Endothelial cell of umbilical vein (primary cell): ENCODE results near the gene KCNMA1. TPM values are rescaled to one million over a fixed set of nuclear protein-coding genes. Genes with fewer than 3 reads are reported as not detected.

ENCODE experiments used
- BruUV-seq: library from RNA; stranded (reverse); fragments of 400-500 nt; replicated peaks from 2 replicates; lab custom pipeline; 2021; lab: Mats Ljungman, UMichigan
- CTCF ChIA-PET: fragments of 300-600, 350-600 bp; sonication (Branson Sonifier 250); formaldehyde crosslinking; loops from one replicate; lab custom pipeline; 2021; ENCODE audit warnings: antibody characterized with exemption, inconsistent platforms; lab: Charles Lee
- POLR2A ChIA-PET: fragments of 300-600, 350-600 bp; sonication (Branson Sonifier 250); formaldehyde crosslinking; loops from one replicate; lab custom pipeline; 2021; ENCODE audit warnings: antibody characterized with exemption, inconsistent platforms; lab: Charles Lee
- DNase-seq: peaks from one replicate; pipeline ENCODE4 v3.0.0-alpha.2; 2011; ENCODE audit warnings: low read depth, low spot score
- FAIRE-seq: peaks from 2 replicates; lab custom pipeline; 2011; peaks lifted over from hg19 to GRCh38; lab: Jason Lieb, UNC
- H2AFZ ChIP-seq: 2 replicates; pipeline ENCODE4 v1.6.0; 2012; ENCODE audit warnings: low read depth, low read length, control low read depth, inconsistent platforms
- H3K27ac ChIP-seq: 2 replicates; pipeline ENCODE4 v1.5.1; 2011; ENCODE audit warnings: low read depth, mild to moderate bottlenecking, control low read depth, low read length, moderate library complexity; ENCODE audit not compliant: insufficient read depth
- H3K27me3 ChIP-seq, 2 experiments: 2 replicates each; pipeline versions ENCODE4 v1.6.0 to v1.6.1; 2011; ENCODE audit warnings: low read length in 2 of 2, mixed read lengths in 1 of 2; ENCODE audit not compliant: control insufficient read depth in 2 of 2, insufficient read depth in 2 of 2
- H3K36me3 ChIP-seq, 2 experiments: 2 replicates in 1 of 2; 3 replicates in 1 of 2; pipeline ENCODE4 v1.5.1; 2011; ENCODE audit warnings: low read length in 2 of 2, mild to moderate bottlenecking in 1 of 2, moderate library complexity in 1 of 2; ENCODE audit not compliant: control insufficient read depth in 2 of 2, insufficient read depth in 2 of 2; ENCODE audit errors: extremely low read depth in 1 of 2
- H3K4me1 ChIP-seq: 3 replicates; pipeline ENCODE4 v1.5.1; 2011; ENCODE audit warnings: mild to moderate bottlenecking, low read length; ENCODE audit not compliant: control insufficient read depth, insufficient read depth; ENCODE audit errors: extremely low read depth
- H3K4me2 ChIP-seq: 2 replicates; pipeline ENCODE4 v1.6.1; 2011; ENCODE audit warnings: low read length, control low read depth, mixed read lengths; ENCODE audit not compliant: insufficient read depth
- H3K4me3 ChIP-seq, 3 experiments: fragments of 200-600 bp in 1 of 3; sonication (generic), shearing (Covaris generic) in 1 of 3; replicated peaks in 1 of 3; 2 replicates each; pipeline ENCODE4 v1.5.1; 2011 to 2016; ENCODE audit warnings: control low read depth in 3 of 3, low read length in 3 of 3, mild to moderate bottlenecking in 2 of 3, inconsistent platforms in 1 of 3, low read depth in 1 of 3, moderate library complexity in 1 of 3; ENCODE audit not compliant: insufficient read depth in 1 of 3
- H3K79me2 ChIP-seq: 2 replicates; pipeline ENCODE4 v1.6.0; 2012; ENCODE audit warnings: low read length, inconsistent platforms; ENCODE audit not compliant: control insufficient read depth, insufficient read depth
- H3K9ac ChIP-seq: replicated peaks from 2 replicates; pipeline ENCODE3; 2011; ENCODE audit warnings: low read length, control low read depth; ENCODE audit not compliant: insufficient read depth; ENCODE audit errors: extremely low read depth
- H3K9me1 ChIP-seq: replicated peaks from 3 replicates; pipeline ENCODE4 v1.6.0; 2011; ENCODE audit warnings: mild to moderate bottlenecking, low read length; ENCODE audit not compliant: control insufficient read depth, insufficient read depth; ENCODE audit errors: extremely low read depth
- H3K9me3 ChIP-seq: replicated peaks from 2 replicates; pipeline ENCODE4 v1.5.1; 2012; ENCODE audit warnings: low read length, inconsistent platforms; ENCODE audit not compliant: control insufficient read depth, insufficient read depth
- H4K20me1 ChIP-seq: replicated peaks from 2 replicates; pipeline ENCODE3; 2011; ENCODE audit warnings: mild to moderate bottlenecking, low read length; ENCODE audit not compliant: control insufficient read depth, insufficient read depth; ENCODE audit errors: extremely low read depth
- CTCF ChIP-seq, 2 donors: IDR thresholded peaks; 1 replicate in 1 of 2; 2 replicates in 1 of 2; pipeline ENCODE4 v1.5.1; 2011; ENCODE audit warnings: low read length in 2 of 2, mild to moderate bottlenecking in 2 of 2, moderate library complexity in 2 of 2, control low read depth in 1 of 2, inconsistent platforms in 1 of 2, low read depth in 1 of 2; ENCODE audit not compliant: insufficient read depth in 1 of 2; ENCODE audit errors: extremely low read depth in 1 of 2
- EZH2 ChIP-seq: IDR thresholded peaks from 2 replicates; pipeline ENCODE4 v1.6.1; 2012; ENCODE audit warnings: borderline replicate concordance, low read depth, mild to moderate bottlenecking, moderate library complexity, low read length, inconsistent platforms; ENCODE audit not compliant: severe bottlenecking
- FOS ChIP-seq: IDR thresholded peaks from 2 replicates; pipeline ENCODE4 v1.6.1; 2011; ENCODE audit warnings: mild to moderate bottlenecking, low read length, moderate library complexity, borderline replicate concordance; ENCODE audit not compliant: insufficient read depth
- GATA2 ChIP-seq: IDR thresholded peaks from 2 replicates; pipeline ENCODE4 v1.7.0; 2011; ENCODE audit warnings: low read depth, mild to moderate bottlenecking, moderate library complexity, mixed read lengths, low read length; ENCODE audit not compliant: insufficient read length, insufficient read depth
- JUN ChIP-seq: IDR thresholded peaks from 2 replicates; pipeline ENCODE4 v1.6.1; 2011; ENCODE audit warnings: borderline replicate concordance, low read depth; ENCODE audit not compliant: insufficient read length, insufficient read depth
- MAX ChIP-seq: IDR thresholded peaks from 2 replicates; pipeline ENCODE4 v1.6.1; 2011; ENCODE audit not compliant: insufficient read depth, insufficient read length
- MYC ChIP-seq: IDR thresholded peaks from one replicate; pipeline ENCODE4 v1.6.1; 2011; ENCODE audit warnings: mild to moderate bottlenecking, low read depth, low read length
- POLR2A ChIP-seq: IDR thresholded peaks from 2 replicates; pipeline ENCODE4 v1.6.1; 2012; ENCODE audit warnings: low read depth, mild to moderate bottlenecking, control low read depth, low read length
- POLR2AphosphoS5 ChIP-seq: IDR thresholded peaks from 2 replicates; pipeline ENCODE4 v1.6.1; 2012; ENCODE audit warnings: low read depth, mild to moderate bottlenecking, control low read depth, low read length, moderate library complexity; ENCODE audit not compliant: insufficient read depth
- dilution Hi-C: fragments of 300-500 bp; cut with MboI; formaldehyde crosslinking; loops from one replicate; pipeline ENCODE4 v1.15.0; 2019; ENCODE audit warnings: low sequenced_read_pairs; ENCODE audit not compliant: extremely low pct_ligation_motif_present
- intact Hi-C: fragments of 100-400 bp; cut with micrococcal nuclease; formaldehyde crosslinking; loops from one replicate; pipeline ENCODE4 v1.10.0; 2022
- polyA plus RNA-seq, 4 experiments: library from polyadenylated mRNA; depleted of rRNA in 3 of 4; stranded (reverse) in 3 of 4; unstranded in 1 of 4; fragments of >200 nt; gene quantifications; 2 replicates each; pipeline versions ENCODE4 v1.2.1 to v1.2.3, GENCODE V29; 2011 to 2012; ENCODE audit warnings: missing spikeins in 1 of 4
- total RNA-seq: library from RNA; stranded (reverse); gene quantifications from 2 replicates; pipeline ENCODE4 v1.2.3, GENCODE V29; 2021

KCNMA1 gene
- total and polyA plus RNA-seq, 2 donors (not counting 3 experiments of a cell fraction or from before 2014, with no cell fraction given): 0.10 to 0.82 TPM

- ChIA-PET POLR2A (no interaction called here), CTCF (no interaction called here)
- DNase-seq (no peak), FAIRE-seq (no peak)
- H3K4me1 ChIP-seq: no peaks in the 10 kb centered on the region
- no peak overlapping the region for H3K4me3 ChIP-seq
- no peaks in the 10 kb centered on the region for H3K36me3 ChIP-seq
- H3K9ac ChIP-seq: no peak overlapping the region
- no peaks in the 10 kb centered on the region for H3K9me1 ChIP-seq
- no peaks in the 10 kb centered on the region for H4K20me1 ChIP-seq
- H3K27ac ChIP-seq: no peak overlapping the region
- H3K4me2 ChIP-seq: no peak overlapping the region
- H3K79me2 ChIP-seq: no peaks in the 10 kb centered on the region
- H3K9me3 ChIP-seq: no peaks in the 10 kb centered on the region
- dilution Hi-C loops: no loop called here
- H2AFZ ChIP-seq: no peak overlapping the region
- TF ChIP-seq FOS (no peak), POLR2A (no peak), CTCF (IDR thresholded peaks at IDR 0.05; ENCODE audit: extremely low read depth in 1 of 2, insufficient read depth in 1 of 2, low read depth in 1 of 2, low read length in 2 of 2) (no peak), MYC (no peak), JUN (no peak), MAX (no peak), EZH2 (no peak), GATA2 (no peak), POLR2AphosphoS5 (no peak)
- intact Hi-C loops: no loop called here
- H3K27me3 ChIP-seq: no peaks in the 10 kb centered on the region
- BruUV-seq: no TSS peak
Observed at GRCh38 chr10:76939933-76940468, 697.6 kb downstream of the KCNMA1 start.
